ENCODE measurements around the gene ADH4. TPM values are rescaled to one million over a fixed set of nuclear protein-coding genes. Genes with fewer than 3 reads are reported as not detected.
"Not testable (repeated sequence)": the region's sequence is repeated elsewhere in the genome, so short reads cannot be mapped to it uniquely, and the experiment has no call there.

Gene ADH4
- total RNA-seq, 1 experiment from 2014 or later = 2.2 TPM

- ChIA-PET CTCF (no interaction called here), POLR2A (no interaction called here)
- no peaks in the 10 kb centered on the region for H3K36me3 ChIP-seq (ENCODE audit: control insufficient read depth, insufficient read depth, low read length)
- H3K4me1 ChIP-seq = no peaks in the 10 kb centered on the region
- intact Hi-C loops (cut with micrococcal nuclease; ENCODE audit: unreplicated experiment) = no loop called here
- H3K9me3 ChIP-seq = no peaks in the 10 kb centered on the region
- H3K9me3 Mint-ChIP-seq (ENCODE audit: unreplicated experiment) = peaks cover 2% of the 10 kb centered on the region
- no peaks in the 10 kb centered on the region for H3K27me3 Mint-ChIP-seq (ENCODE audit: insufficient read depth, unreplicated experiment)
- no TSS peak for BruUV-seq (replicated peaks)
- H3K4me1 Mint-ChIP-seq (ENCODE audit: low read depth, unreplicated experiment) = no peaks in the 10 kb centered on the region
- no peak overlapping the region for H3K27ac Mint-ChIP-seq (ENCODE audit: unreplicated experiment)
- H3K27me3 ChIP-seq (replicated peaks; ENCODE audit: control insufficient read depth, insufficient read depth, low read length) = no peaks in the 10 kb centered on the region
- TF ChIP-seq, protein P1, sequence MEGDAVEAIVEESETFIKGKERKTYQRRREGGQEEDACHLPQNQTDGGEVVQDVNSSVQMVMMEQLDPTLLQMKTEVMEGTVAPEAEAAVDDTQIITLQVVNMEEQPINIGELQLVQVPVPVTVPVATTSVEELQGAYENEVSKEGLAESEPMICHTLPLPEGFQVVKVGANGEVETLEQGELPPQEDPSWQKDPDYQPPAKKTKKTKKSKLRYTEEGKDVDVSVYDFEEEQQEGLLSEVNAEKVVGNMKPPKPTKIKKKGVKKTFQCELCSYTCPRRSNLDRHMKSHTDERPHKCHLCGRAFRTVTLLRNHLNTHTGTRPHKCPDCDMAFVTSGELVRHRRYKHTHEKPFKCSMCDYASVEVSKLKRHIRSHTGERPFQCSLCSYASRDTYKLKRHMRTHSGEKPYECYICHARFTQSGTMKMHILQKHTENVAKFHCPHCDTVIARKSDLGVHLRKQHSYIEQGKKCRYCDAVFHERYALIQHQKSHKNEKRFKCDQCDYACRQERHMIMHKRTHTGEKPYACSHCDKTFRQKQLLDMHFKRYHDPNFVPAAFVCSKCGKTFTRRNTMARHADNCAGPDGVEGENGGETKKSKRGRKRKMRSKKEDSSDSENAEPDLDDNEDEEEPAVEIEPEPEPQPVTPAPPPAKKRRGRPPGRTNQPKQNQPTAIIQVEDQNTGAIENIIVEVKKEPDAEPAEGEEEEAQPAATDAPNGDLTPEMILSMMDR (IDR thresholded peaks at IDR 0.05; ENCODE audit: insufficient read depth in 1 of 2, low read depth in 1 of 2, low read length in 1 of 2, severe bottlenecking in 1 of 2, unreplicated experiment in 1 of 2) = no peak
- no peak for DNase-seq
- H3K36me3 Mint-ChIP-seq (ENCODE audit: insufficient read depth, unreplicated experiment) = no peaks in the 10 kb centered on the region
- H3K4me3 ChIP-seq (ENCODE audit: low read depth, low read length) = no peak overlapping the region
- H3K4me3 Mint-ChIP-seq (ENCODE audit: unreplicated experiment) = no peak overlapping the region
These were observed 23.6 kb downstream of the ADH4 start for GRCh38 chr4:99120501-99120900.

DNA sequence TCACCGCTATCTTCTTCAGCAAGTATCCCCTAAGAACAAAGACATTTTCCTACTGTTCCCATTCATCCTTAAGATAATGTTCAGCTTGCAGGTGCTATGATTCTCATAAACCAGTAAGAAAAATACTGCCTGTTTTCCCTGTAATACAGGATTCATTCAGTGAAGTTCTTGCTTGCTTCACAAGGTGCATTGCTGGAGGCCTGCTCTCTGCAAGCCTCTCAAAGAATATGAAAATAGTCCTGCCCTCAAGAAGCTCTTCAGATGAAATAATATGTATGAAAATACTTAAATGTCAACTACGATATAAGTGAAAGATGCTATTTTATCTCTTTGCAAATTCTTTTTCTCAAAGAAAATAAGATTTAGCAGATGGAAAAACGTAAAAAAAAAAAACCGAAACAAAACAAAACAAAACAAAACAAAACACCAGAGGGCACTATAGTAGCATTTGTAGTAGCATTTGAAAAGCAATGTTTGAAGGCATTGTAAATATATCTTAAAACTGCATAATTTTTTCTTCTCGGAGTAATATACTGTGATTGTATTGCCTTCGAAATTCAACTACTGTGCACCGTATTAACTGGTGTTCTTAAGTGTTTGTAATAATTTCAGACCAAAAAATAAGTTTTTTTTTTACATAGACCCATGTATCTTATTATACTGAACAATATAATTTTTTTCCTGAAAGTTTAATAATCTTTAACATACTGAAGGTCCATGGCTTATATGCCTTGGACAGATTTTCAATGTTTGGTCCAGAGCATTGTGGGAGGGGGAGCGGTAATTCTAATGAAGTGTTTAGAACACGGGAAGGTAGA, 26.0 kb downstream of the ADH4 start:
- intact Hi-C loops (cut with micrococcal nuclease; ENCODE audit: unreplicated experiment) = loop anchor here (1.0 to 2.0 kb wide), 3 partner anchors 39 to 345 kb away; no protein-coding TSS in a partner anchor
- H3K36me3 ChIP-seq (ENCODE audit: control insufficient read depth, insufficient read depth, low read length) = no peaks in the 10 kb centered on the region
- H3K36me3 Mint-ChIP-seq (ENCODE audit: insufficient read depth, unreplicated experiment) = no peaks in the 10 kb centered on the region
- ChIA-PET POLR2A (no interaction called here), CTCF (no interaction called here)
- TF ChIP-seq, protein P1 (IDR thresholded peaks at IDR 0.05; ENCODE audit: insufficient read depth in 1 of 2, low read depth in 1 of 2, low read length in 1 of 2, severe bottlenecking in 1 of 2, unreplicated experiment in 1 of 2) = peak in 1 of 2 experiments; percentile 3
- no peaks in the 10 kb centered on the region for H3K9me3 ChIP-seq
- no peak overlapping the region for H3K4me3 ChIP-seq (ENCODE audit: low read depth, low read length)
- no peaks in the 10 kb centered on the region for H3K27me3 ChIP-seq (replicated peaks; ENCODE audit: control insufficient read depth, insufficient read depth, low read length)
- DNase-seq = no peak
- no peaks in the 10 kb centered on the region for H3K27me3 Mint-ChIP-seq (ENCODE audit: insufficient read depth, unreplicated experiment)
- no peak overlapping the region for H3K27ac Mint-ChIP-seq (ENCODE audit: unreplicated experiment)
- no peaks in the 10 kb centered on the region for H3K9me3 Mint-ChIP-seq (ENCODE audit: unreplicated experiment)
- H3K4me3 Mint-ChIP-seq (ENCODE audit: unreplicated experiment) = no peak overlapping the region
- BruUV-seq (replicated peaks) = no TSS peak
- H3K4me1 ChIP-seq = no peaks in the 10 kb centered on the region
- H3K4me1 Mint-ChIP-seq (ENCODE audit: low read depth, unreplicated experiment) = no peaks in the 10 kb centered on the region

GRCh38 chr4:99117122-99117841, 26.8 kb downstream of the ADH4 start:
- CTCF ChIA-PET; H3K4me1 Mint-ChIP-seq (ENCODE audit: low read depth, unreplicated experiment); H3K36me3 ChIP-seq (ENCODE audit: control insufficient read depth, insufficient read depth, low read length); H3K9me3 Mint-ChIP-seq (ENCODE audit: unreplicated experiment); H3K27ac Mint-ChIP-seq (ENCODE audit: unreplicated experiment); POLR2A ChIA-PET; H3K27me3 ChIP-seq (replicated peaks; ENCODE audit: control insufficient read depth, insufficient read depth, low read length); H3K4me3 Mint-ChIP-seq (ENCODE audit: unreplicated experiment); H3K27me3 Mint-ChIP-seq (ENCODE audit: insufficient read depth, unreplicated experiment); intact Hi-C loops (cut with micrococcal nuclease; ENCODE audit: unreplicated experiment); DNase-seq; H3K9me3 ChIP-seq; H3K4me1 ChIP-seq; H3K36me3 Mint-ChIP-seq (ENCODE audit: insufficient read depth, unreplicated experiment); BruUV-seq (replicated peaks); H3K4me3 ChIP-seq (ENCODE audit: low read depth, low read length): not testable (repeated sequence)

DNA sequence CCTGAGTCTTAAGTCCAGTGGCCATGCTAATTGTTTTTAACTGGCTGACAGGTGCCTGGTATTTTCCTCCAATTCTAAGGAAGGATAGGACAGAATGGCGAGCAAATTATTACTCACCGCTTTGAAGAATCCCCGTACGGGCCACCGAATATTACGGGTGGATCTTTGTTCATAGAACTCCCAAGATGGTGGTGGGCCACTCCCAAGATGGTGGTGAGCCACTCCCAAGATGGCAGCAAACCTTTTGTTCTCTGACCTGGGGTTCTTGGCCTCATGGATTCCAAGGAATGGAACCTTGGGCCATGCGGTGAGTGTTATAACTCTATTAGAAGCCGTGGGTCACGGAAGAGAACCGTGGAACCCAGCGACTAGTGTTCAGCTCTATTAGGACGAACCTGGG, 34.8 kb downstream of the ADH4 start:
- CTCF ChIA-PET; H3K27me3 Mint-ChIP-seq (ENCODE audit: insufficient read depth, unreplicated experiment); BruUV-seq (replicated peaks); DNase-seq; intact Hi-C loops (cut with micrococcal nuclease; ENCODE audit: unreplicated experiment); H3K9me3 ChIP-seq; H3K36me3 ChIP-seq (ENCODE audit: control insufficient read depth, insufficient read depth, low read length); POLR2A ChIA-PET; H3K9me3 Mint-ChIP-seq (ENCODE audit: unreplicated experiment); H3K4me3 ChIP-seq (ENCODE audit: low read depth, low read length); H3K27ac Mint-ChIP-seq (ENCODE audit: unreplicated experiment); H3K4me1 Mint-ChIP-seq (ENCODE audit: low read depth, unreplicated experiment); H3K4me3 Mint-ChIP-seq (ENCODE audit: unreplicated experiment); H3K27me3 ChIP-seq (replicated peaks; ENCODE audit: control insufficient read depth, insufficient read depth, low read length); H3K4me1 ChIP-seq; H3K36me3 Mint-ChIP-seq (ENCODE audit: insufficient read depth, unreplicated experiment): not testable (repeated sequence)

Data from Caco-2 (cell line).